Thymus (tissue), 11 donors: ENCODE results near the gene DGKQ. TPM values are rescaled to one million over a fixed set of nuclear protein-coding genes. Genes with fewer than 3 reads are reported as not detected.
"Not testable (repeated sequence)": the region's sequence is repeated elsewhere in the genome, so short reads cannot be mapped to it uniquely, and the experiment has no call there.

Experiments used
- DNase-seq, 9 donors: peaks; one replicate each; pipeline ENCODE4 v3.0.0-alpha.2; 2013; ENCODE audit warnings: low spot score in 9 of 9, low read depth in 6 of 9, missing footprints in 1 of 9
- H3K27ac ChIP-seq, 2 donors: one replicate each; pipeline ENCODE4 v1.5.1; 2013; ENCODE audit warnings: control low read depth in 1 of 2, low read depth in 1 of 2, low read length in 1 of 2, mild to moderate bottlenecking in 1 of 2, moderate library complexity in 1 of 2
- H3K27me3 ChIP-seq, 2 donors: one replicate each; pipeline ENCODE4 v1.5.1; 2013; ENCODE audit warnings: low read length in 1 of 2; ENCODE audit not compliant: control insufficient read depth in 2 of 2, insufficient read depth in 1 of 2
- H3K36me3 ChIP-seq, 2 donors: one replicate each; pipeline ENCODE4 v1.5.1; 2013; ENCODE audit warnings: low read length in 1 of 2, mild to moderate bottlenecking in 1 of 2, moderate library complexity in 1 of 2; ENCODE audit not compliant: control insufficient read depth in 2 of 2, insufficient read depth in 2 of 2
- H3K4me1 ChIP-seq, 2 donors: one replicate each; pipeline ENCODE4 v1.5.1; 2013; ENCODE audit warnings: low read length in 2 of 2; ENCODE audit not compliant: control insufficient read depth in 2 of 2, insufficient read depth in 2 of 2
- H3K4me3 ChIP-seq, 2 donors: one replicate each; pipeline ENCODE4 v1.5.1; 2013; ENCODE audit warnings: low read length in 2 of 2, control low read depth in 1 of 2, mild to moderate bottlenecking in 1 of 2
- H3K9me3 ChIP-seq, 2 donors: one replicate each; pipeline ENCODE4 v1.5.1; 2013; ENCODE audit warnings: low read length in 1 of 2, mild to moderate bottlenecking in 1 of 2; ENCODE audit not compliant: control insufficient read depth in 2 of 2, insufficient read depth in 1 of 2
- WGBS: extraction: QIAGEN DNeasy Blood & Tissue Kit; methylation state at CpG from one replicate; pipeline ENCODE4 v1.1.7; 2013; 5-methylcytosine and 5-hydroxymethylcytosine counted together
- polyA plus RNA-seq: library from polyadenylated mRNA; stranded (reverse); fragments of 200-250 nt; gene quantifications from one replicate; pipeline ENCODE4 v1.2.3, GENCODE V29; 2013
- total RNA-seq: library from RNA; stranded (reverse); fragments of 120-200 nt; gene quantifications from one replicate; pipeline ENCODE4 v1.2.4, GENCODE V29; 2013
- donor health status: healthy.

DGKQ gene
- total and polyA plus RNA-seq, 2 donors = 11.3 to 24.1 TPM

DNA sequence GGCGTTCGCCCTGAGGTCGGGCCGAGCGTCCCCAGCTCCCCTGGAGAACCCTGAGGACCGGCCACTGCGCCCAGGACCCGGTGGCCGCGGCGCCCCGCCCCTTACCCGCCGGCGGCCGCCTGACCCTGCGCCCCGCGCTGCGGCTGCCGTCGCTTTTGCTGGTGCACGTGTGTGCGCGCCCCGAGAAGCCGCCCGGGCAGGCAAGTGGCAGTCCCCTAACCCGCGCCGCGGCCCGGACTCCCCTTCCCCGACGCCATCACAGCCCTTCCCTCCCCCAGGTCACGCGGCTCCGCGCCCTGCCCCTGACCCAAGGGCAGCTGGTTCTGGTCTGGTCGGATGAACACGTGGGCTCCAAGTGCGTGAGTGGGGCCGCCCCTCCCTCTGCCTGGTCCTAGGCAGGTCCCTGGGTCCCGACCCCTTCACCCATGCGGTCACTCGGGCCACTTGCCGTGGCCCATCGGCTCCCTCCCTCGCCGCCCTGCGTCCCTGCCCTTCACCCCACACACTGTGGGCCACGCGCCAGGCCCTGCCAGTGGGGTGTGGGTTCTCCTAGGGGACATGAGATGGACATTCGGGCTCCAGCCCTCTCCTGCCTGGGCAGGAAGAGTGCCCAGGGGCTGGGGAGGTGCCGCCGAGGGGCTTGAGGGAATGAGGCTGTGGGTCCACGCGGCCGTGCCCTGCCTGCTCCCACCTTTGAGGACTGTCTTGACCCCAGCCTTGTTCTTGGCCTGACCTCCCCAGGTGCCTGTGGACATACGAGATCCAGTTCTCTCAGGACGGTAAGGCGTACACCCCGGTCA lies 30.1 kb upstream of the DGKQ start:
- Histone ChIP-seq H3K27ac (no peak overlapping the region), H3K9me3 (peaks cover 0 to 2% of the 10 kb centered on the region in 2 donors), H3K4me3 (no peak overlapping the region), H3K27me3 (peaks cover 66 to 95% of the 10 kb centered on the region in 2 donors), H3K4me1 (peaks cover 2 to 3% of the 10 kb centered on the region in 2 donors), H3K36me3 (no peaks in the 10 kb centered on the region)
- no peak for DNase-seq
- 38% methylated on average over 63 of the region's 63 CpGs for WGBS

DNA sequence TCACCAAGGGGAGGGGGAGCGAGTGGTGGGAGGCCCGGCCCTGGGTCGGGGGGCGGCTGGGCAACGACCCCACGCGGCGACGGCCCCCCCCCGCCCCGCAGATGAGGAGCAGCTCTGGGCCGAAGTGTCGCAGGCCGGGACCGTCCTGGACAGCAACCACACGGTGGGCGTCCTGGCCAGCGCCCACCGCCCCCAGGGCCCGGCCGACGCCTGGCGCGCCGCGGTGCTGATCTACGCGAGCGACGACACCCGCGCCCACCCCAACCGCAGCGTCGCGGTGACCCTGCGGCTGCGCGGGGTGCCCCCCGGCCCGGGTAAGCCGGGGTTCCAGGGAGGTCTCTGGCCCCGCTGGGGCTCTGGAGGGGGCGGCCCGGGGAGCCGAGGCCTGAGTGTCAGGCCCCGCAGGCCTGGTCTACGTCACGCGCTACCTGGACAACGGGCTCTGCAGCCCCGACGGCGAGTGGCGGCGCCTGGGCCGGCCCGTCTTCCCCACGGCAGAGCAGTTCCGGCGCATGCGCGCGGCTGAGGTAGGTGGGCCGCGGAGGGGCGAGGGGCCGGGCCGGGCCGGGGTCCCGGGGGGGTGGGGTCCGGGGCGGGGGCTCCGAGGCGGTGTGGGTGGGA lies 29.4 kb upstream of the DGKQ start:
- Histone ChIP-seq H3K9me3 (peaks cover 0 to 2% of the 10 kb centered on the region in 2 donors), H3K27me3 (peaks cover 67 to 95% of the 10 kb centered on the region in 2 donors), H3K4me3 (no peak overlapping the region), H3K27ac (no peak overlapping the region), H3K4me1 (peaks cover 0 to 2% of the 10 kb centered on the region in 2 donors), H3K36me3 (no peaks in the 10 kb centered on the region)
- DNase-seq = no peak
- 5% methylated on average over 75 of the region's 75 CpGs for WGBS

DNA sequence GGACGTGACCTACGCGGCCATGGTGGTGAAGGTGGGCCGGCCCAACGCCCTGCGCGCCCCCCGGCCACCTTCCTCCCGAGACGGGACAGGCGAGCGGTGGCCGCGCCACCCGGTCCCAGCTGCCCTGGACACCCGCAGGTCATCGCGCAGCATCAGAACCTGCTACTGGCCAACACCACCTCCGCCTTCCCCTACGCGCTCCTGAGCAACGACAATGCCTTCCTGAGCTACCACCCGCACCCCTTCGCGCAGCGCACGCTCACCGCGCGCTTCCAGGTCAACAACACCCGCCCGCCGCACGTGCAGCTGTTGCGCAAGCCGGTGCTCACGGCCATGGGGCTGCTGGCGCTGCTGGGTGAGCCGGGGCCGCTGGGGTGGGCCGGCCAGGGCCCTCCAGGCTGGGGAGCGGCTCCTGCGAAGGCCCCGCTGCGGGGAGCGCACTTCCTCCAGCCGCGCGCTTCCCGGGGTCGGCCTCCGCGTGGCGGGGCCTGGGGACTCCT lies 28.8 kb upstream of the DGKQ start:
- peaks cover 0 to 2% of the 10 kb centered on the region in 2 donors for H3K9me3 ChIP-seq
- WGBS = 7% methylated on average over 54 of the region's 54 CpGs
- no peaks in the 10 kb centered on the region for H3K36me3 ChIP-seq
- H3K27me3 ChIP-seq = peaks cover 71 to 95% of the 10 kb centered on the region in 2 donors
- H3K4me3 ChIP-seq = no peak overlapping the region
- no peak for DNase-seq
- no peak overlapping the region for H3K27ac ChIP-seq
- peaks cover 0 to 2% of the 10 kb centered on the region in 2 donors for H3K4me1 ChIP-seq

DNA sequence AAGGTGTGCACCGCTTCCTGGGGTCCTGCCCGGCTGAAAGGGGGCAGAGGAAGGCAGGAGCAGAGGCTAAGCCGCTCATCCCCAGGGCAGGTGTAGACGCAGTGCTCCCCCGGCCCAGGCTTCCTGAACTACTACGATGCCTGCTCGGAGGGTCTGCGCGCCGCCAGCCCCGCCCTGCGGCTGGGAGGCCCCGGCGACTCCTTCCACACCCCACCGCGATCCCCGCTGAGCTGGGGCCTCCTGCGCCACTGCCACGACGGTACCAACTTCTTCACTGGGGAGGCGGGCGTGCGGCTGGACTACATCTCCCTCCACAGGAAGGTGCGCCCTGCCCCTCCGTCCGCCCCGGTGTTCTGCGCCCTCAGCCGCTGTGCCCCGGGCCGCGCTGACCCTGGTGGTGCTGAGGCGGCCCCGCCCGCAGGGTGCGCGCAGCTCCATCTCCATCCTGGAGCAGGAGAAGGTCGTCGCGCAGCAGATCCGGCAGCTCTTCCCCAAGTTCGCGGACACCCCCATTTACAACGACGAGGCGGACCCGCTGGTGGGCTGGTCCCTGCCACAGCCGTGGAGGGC lies 28.3 kb upstream of the DGKQ start:
- WGBS = 29% methylated on average over 48 of the region's 48 CpGs
- DNase-seq = no peak
- H3K27me3 ChIP-seq = peaks cover 74 to 95% of the 10 kb centered on the region in 2 donors
- H3K36me3 ChIP-seq = no peaks in the 10 kb centered on the region
- no peaks in the 10 kb centered on the region for H3K9me3 ChIP-seq
- peaks cover 0 to 2% of the 10 kb centered on the region in 2 donors for H3K4me1 ChIP-seq
- no peak overlapping the region for H3K27ac ChIP-seq
- H3K4me3 ChIP-seq = no peak overlapping the region

DNA sequence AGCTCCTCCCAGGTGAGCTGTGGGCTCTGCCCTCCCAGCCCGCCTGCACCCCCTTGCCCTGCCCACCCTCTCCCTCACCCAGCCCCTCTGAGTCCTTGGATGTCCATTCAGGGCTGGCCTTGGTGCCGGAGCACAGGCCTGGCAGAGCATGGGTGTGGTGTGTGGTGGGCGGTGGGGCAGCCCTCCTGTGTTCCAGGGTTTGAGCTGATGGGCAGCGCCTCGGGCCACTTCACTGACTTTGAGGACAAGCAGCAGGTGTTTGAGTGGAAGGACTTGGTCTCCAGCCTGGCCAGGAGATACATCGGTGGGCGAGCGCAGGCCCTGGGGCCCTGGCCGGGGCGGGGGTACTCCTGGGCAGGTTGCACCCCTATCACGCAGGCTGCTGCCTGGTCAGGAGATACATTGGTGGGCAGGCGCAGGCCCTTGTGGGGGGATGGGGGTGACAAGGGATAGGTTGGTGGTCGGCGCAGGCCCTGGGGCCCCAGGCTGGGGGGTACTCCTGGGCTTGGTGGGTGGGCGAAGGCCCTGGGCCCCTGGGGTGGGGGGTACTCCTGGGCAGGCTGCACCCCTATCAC lies 27.4 kb upstream of the DGKQ start:
- Histone ChIP-seq H3K27me3 (peaks cover 81 to 97% of the 10 kb centered on the region in 2 donors), H3K27ac (no peak overlapping the region), H3K36me3 (no peaks in the 10 kb centered on the region), H3K9me3 (no peaks in the 10 kb centered on the region), H3K4me3 (no peak overlapping the region), H3K4me1 (peaks cover 0 to 2% of the 10 kb centered on the region in 2 donors)
- 96% methylated on average over 15 of the region's 15 CpGs for WGBS
- no peak for DNase-seq

DNA sequence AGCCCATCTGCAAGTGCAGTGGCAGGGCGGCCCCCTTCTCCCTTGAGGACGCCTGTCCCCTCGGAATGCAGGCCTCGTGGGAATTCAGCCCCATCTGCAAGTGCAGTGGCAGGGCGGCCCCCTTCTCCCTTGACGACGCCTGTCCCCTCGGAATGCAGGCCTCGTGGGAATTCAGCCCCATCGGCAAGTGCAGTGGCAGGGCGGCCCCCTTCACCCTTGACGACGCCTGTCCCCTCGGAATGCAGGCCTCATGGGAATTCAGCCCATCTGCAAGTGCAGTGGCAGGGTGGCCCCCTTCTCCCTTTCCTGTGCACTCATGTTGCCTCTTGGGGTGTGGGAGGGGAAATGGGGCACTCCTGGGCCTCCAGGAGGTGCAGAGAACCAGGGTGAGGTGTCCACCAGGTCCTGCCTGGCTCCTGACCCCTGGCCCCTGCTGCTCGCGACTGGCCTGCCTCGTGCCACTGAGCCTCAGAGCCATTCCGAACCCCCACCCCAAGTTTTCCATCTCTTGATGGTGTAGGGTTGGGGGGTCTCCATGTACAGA lies 26.6 kb upstream of the DGKQ start:
- 76% methylated on average over 18 of the region's 18 CpGs for WGBS
- no peak overlapping the region for H3K27ac ChIP-seq
- DNase-seq = no peak
- no peaks in the 10 kb centered on the region for H3K36me3 ChIP-seq
- peaks cover 76 to 96% of the 10 kb centered on the region in 2 donors for H3K27me3 ChIP-seq
- H3K4me3 ChIP-seq = no peak overlapping the region
- peaks cover 0 to 2% of the 10 kb centered on the region in 2 donors for H3K4me1 ChIP-seq
- no peaks in the 10 kb centered on the region for H3K9me3 ChIP-seq

DNA sequence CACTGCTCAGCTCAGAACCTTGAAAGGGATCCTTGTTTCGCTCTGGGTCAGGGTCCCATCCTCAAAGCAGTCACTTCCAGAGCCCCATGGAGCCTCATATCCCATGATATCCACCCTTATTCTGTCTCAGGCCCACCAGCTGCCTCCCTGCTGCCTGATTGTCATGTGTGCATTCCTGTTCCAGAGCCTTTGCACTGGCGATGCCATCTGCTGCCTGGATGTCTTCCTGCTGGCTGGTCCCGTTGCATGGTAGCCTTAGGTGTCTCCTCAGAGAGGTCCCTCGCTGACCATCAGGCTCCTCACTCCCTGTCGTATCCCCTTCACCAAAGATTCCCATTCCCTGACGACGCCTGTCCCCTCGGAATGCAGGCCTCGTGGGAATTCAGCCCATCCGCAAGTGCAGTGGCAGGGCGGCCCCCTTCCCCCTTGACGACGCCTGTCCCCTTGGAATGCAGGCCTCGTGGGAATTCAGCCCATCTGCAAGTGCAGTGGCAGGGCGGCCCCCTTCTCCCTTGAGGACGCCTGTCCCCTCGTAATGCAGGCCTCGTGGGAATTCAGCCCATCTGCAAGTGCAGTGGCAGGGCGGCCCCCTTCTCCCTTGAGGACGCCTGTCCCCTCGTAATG lies 26.0 kb upstream of the DGKQ start:
- not testable (repeated sequence) for H3K36me3 ChIP-seq, H3K4me1 ChIP-seq, H3K27ac ChIP-seq, H3K4me3 ChIP-seq, H3K9me3 ChIP-seq, DNase-seq
- peaks cover 70 to 90% of the 10 kb centered on the region in 2 donors for H3K27me3 ChIP-seq
- 65% methylated on average over 16 of the region's 21 CpGs for WGBS

DNA sequence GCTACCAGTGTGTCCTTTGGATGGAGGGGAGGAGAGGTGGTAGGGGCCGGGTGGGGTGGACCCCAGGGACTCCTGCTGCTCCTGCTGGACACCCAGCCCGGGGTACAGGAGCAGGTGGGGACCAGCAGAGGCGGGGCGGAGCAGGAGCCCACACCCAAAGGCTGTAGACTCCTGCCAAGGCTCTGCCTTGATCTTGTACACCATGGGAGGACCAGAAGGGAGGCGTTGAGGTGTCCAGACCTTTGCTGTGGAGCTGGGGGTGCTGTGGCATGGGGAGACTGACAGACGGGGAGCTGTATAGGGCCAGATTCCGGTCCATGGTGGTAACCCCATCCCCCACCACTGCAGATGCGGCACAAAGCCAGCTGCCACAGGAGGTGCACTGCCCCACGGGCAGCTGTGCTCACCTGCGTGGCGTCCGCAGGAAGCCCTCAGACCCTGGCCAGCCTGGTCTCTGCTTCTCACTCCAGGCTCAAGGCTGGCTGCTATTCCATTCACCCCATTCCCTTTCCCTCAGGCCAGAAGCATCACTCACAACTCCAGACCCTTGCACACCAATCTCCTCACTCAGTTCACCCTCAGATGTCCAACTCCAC lies 24.8 kb upstream of the DGKQ start:
- H3K4me3 ChIP-seq = no peak overlapping the region
- H3K27me3 ChIP-seq = peaks cover 59 to 78% of the 10 kb centered on the region in 2 donors
- no peak for DNase-seq
- peaks cover 0 to 2% of the 10 kb centered on the region in 2 donors for H3K4me1 ChIP-seq
- no peaks in the 10 kb centered on the region for H3K36me3 ChIP-seq
- no peaks in the 10 kb centered on the region for H3K9me3 ChIP-seq
- H3K27ac ChIP-seq = no peak overlapping the region
- WGBS = 61% methylated on average over 12 of the region's 12 CpGs
